Neuronal stem cell (in vitro differentiated cells): ENCODE data around the gene SRM.

ENCODE experiments used
- DNase-seq: peaks from one replicate; pipeline ENCODE4 v3.0.0-alpha.2; 2013; ENCODE audit warnings: low spot score
- H2AFZ ChIP-seq: one replicate; pipeline ENCODE4 v1.6.1; 2013; ENCODE audit warnings: mild to moderate bottlenecking, low read length, inconsistent platforms
- H2AK5ac ChIP-seq: 2 replicates; pipeline ENCODE4 v1.6.1; 2013; ENCODE audit warnings: low read depth, mild to moderate bottlenecking, inconsistent platforms, low read length, moderate library complexity, mixed read lengths
- H2BK120ac ChIP-seq: 2 replicates; pipeline ENCODE4 v1.6.1; 2013; ENCODE audit warnings: low read depth, mild to moderate bottlenecking, inconsistent platforms, low read length, moderate library complexity, mixed read lengths
- H2BK12ac ChIP-seq: one replicate; pipeline ENCODE4 v1.6.1; 2013; ENCODE audit warnings: low read length, inconsistent platforms
- H2BK15ac ChIP-seq: 2 replicates; pipeline ENCODE4 v1.6.1; 2013; ENCODE audit warnings: mild to moderate bottlenecking, low read length, inconsistent platforms, mixed read lengths
- H2BK5ac ChIP-seq: one replicate; pipeline ENCODE4 v1.6.1; 2013; ENCODE audit warnings: inconsistent platforms, mild to moderate bottlenecking, low read length, moderate library complexity
- H3K14ac ChIP-seq: one replicate; pipeline ENCODE4 v1.6.1; 2013; ENCODE audit warnings: low read length, inconsistent platforms
- H3K18ac ChIP-seq: 2 replicates; pipeline ENCODE4 v1.6.1; 2013; ENCODE audit warnings: low read length, inconsistent platforms
- H3K23ac ChIP-seq: 2 replicates; pipeline ENCODE4 v1.6.1; 2013; ENCODE audit warnings: low read depth, mild to moderate bottlenecking, mixed read lengths, low read length, inconsistent platforms; ENCODE audit not compliant: poor library complexity
- H3K27ac ChIP-seq: replicated peaks from 3 replicates; pipeline ENCODE4 v1.5.1; 2013; ENCODE audit warnings: low read length, inconsistent platforms
- H3K27me3 ChIP-seq, 3 experiments: 2 replicates each; pipeline ENCODE4 v1.6.1; 2013; ENCODE audit warnings: low read length in 3 of 3, mild to moderate bottlenecking in 2 of 3, inconsistent platforms in 1 of 3, low read depth in 1 of 3, mixed read lengths in 1 of 3, moderate library complexity in 1 of 3; ENCODE audit not compliant: control insufficient read depth in 3 of 3, insufficient read depth in 3 of 3
- H3K36me3 ChIP-seq, 2 donors: replicated peaks in 1 of 2; 2 replicates each; pipeline ENCODE4 v1.6.1; 2013; ENCODE audit warnings: low read length in 2 of 2; ENCODE audit not compliant: control insufficient read depth in 2 of 2, insufficient read depth in 2 of 2
- H3K4ac ChIP-seq: 2 replicates; pipeline ENCODE4 v1.6.1; 2013; ENCODE audit warnings: inconsistent platforms, mild to moderate bottlenecking, low read length, moderate library complexity
- H3K4me1 ChIP-seq, 2 donors: 1 replicate in 1 of 2; 2 replicates in 1 of 2; pipeline ENCODE4 v1.6.1; 2013; ENCODE audit warnings: low read length in 2 of 2, low read depth in 1 of 2; ENCODE audit not compliant: control insufficient read depth in 2 of 2, insufficient read depth in 1 of 2
- H3K4me2 ChIP-seq: one replicate; pipeline ENCODE4 v1.6.1; 2013; ENCODE audit warnings: mild to moderate bottlenecking, low read length, inconsistent platforms; ENCODE audit not compliant: insufficient read depth, poor library complexity, severe bottlenecking
- H3K4me3 ChIP-seq, 2 donors: 2 replicates each; pipeline ENCODE4 v1.5.1; 2013; ENCODE audit warnings: low read length in 2 of 2, mild to moderate bottlenecking in 2 of 2, inconsistent platforms in 1 of 2, moderate library complexity in 1 of 2
- H3K79me1 ChIP-seq: one replicate; pipeline ENCODE4 v1.6.1; 2013; ENCODE audit warnings: low read depth, mild to moderate bottlenecking, inconsistent platforms, low read length, moderate library complexity
- H3K9ac ChIP-seq: one replicate; pipeline ENCODE4 v1.6.1; 2013; ENCODE audit warnings: mild to moderate bottlenecking, low read depth, low read length, inconsistent platforms; ENCODE audit not compliant: poor library complexity
- H3K9me3 ChIP-seq, 2 donors: replicated peaks in 1 of 2; 2 replicates each; pipeline versions ENCODE3 to v1.6.1; 2013; ENCODE audit warnings: low read length in 2 of 2, mild to moderate bottlenecking in 2 of 2, inconsistent platforms in 1 of 2, low read depth in 1 of 2, mixed read lengths in 1 of 2, moderate library complexity in 1 of 2; ENCODE audit not compliant: control insufficient read depth in 2 of 2, insufficient read depth in 1 of 2
- H4K8ac ChIP-seq: one replicate; pipeline ENCODE4 v1.6.1; 2013; ENCODE audit warnings: low read depth, mild to moderate bottlenecking, inconsistent platforms, low read length, moderate library complexity
- H4K91ac ChIP-seq: one replicate; pipeline ENCODE4 v1.6.1; 2013; ENCODE audit warnings: low read length, low read depth, mild to moderate bottlenecking, inconsistent platforms; ENCODE audit not compliant: poor library complexity
- whole genome bisulfite sequencing, 2 donors: extraction: QIAGEN DNeasy Blood & Tissue Kit; methylation state at CpG; one replicate each; pipeline ENCODE4 v1.1.7; 2013; ENCODE audit warnings: missing lambda C conversion rate in 2 of 2, mixed read lengths in 1 of 2; ENCODE audit not compliant: insufficient read length in 2 of 2, insufficient replicate concordance in 1 of 2; ENCODE audit errors: extremely low coverage in 2 of 2; 5-methylcytosine and 5-hydroxymethylcytosine counted together

SRM gene

DNA sequence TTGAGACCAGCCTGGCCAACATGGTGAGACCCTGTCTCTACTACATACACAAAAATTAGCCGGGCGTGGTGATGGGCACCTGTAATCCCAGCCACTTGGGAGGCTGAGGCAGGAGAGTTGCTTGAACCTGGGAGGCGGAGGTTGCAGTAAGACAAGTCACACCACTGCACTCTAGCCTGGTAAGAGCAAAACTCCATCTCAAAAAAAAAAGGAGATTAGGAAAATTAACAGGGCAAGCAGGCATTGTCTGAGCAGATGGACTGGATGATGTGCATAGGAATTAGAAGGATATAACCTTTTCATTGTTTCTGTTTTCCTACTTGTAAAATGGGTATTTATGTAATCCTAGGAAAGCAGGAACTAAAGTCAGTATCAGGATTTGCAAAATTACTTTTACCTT, 31.8 kb downstream of the SRM start:
- Histone ChIP-seq H3K27ac (no peak overlapping the region), H3K4me2 (no peak overlapping the region), H3K4ac (no peak overlapping the region), H2AK5ac (no peak overlapping the region), H3K4me3 (no peak overlapping the region), H4K8ac (no peak overlapping the region), H2AFZ (no peak overlapping the region), H3K36me3 (peaks cover 12 to 73% of the 10 kb centered on the region in 2 donors), H3K9me3 (no peaks in the 10 kb centered on the region), H2BK15ac (no peak overlapping the region), H3K14ac (no peak overlapping the region), H3K18ac (no peak overlapping the region), H3K23ac (no peak overlapping the region), H2BK12ac (no peak overlapping the region), H3K9ac (no peak overlapping the region), H3K79me1 (peaks cover 3% of the 10 kb centered on the region), H2BK120ac (no peak overlapping the region), H3K27me3 (no peaks in the 10 kb centered on the region), H4K91ac (no peak overlapping the region), H3K4me1 (no peaks in the 10 kb centered on the region), H2BK5ac (no peak overlapping the region)
- no peak for DNase-seq
- no CpG with 5 or more reads among the region's 3 CpGs for WGBS, 2 donors

DNA sequence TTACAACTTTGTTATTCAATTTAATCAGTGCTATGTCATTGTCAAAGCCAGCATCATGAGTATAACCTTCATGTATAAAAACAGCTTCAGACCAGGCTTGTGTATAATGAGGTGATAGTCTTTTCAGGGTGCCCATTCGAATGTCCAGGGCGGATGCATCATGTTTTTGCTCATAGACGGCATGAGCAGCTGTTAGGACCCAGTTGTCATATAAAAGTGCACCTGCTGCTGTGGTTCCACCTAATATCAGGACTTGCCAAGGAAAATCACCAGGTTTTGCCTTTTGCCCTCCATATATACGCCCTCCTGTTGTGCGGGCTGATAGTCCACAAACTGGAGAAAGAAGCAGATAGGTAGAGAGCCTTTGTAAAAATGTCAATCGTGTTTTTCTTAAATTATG, 32.5 kb downstream of the SRM start:
- DNase-seq: no peak
- H2BK120ac ChIP-seq: no peak overlapping the region
- no peak overlapping the region for H3K14ac ChIP-seq
- H3K4me2 ChIP-seq: no peak overlapping the region
- no peak overlapping the region for H3K4me3 ChIP-seq
- no peak overlapping the region for H3K23ac ChIP-seq
- WGBS, 2 donors: no CpG with 5 or more reads among the region's 6 CpGs
- H2AFZ ChIP-seq: no peak overlapping the region
- H4K8ac ChIP-seq: no peak overlapping the region
- no peak overlapping the region for H3K4ac ChIP-seq
- no peaks in the 10 kb centered on the region for H3K4me1 ChIP-seq
- H2AK5ac ChIP-seq: no peak overlapping the region
- no peaks in the 10 kb centered on the region for H3K27me3 ChIP-seq
- no peak overlapping the region for H2BK5ac ChIP-seq
- H2BK12ac ChIP-seq: no peak overlapping the region
- no peak overlapping the region for H3K9ac ChIP-seq
- no peak overlapping the region for H4K91ac ChIP-seq
- H3K9me3 ChIP-seq: no peaks in the 10 kb centered on the region
- H3K27ac ChIP-seq: no peak overlapping the region
- no peak overlapping the region for H2BK15ac ChIP-seq
- peaks cover 3% of the 10 kb centered on the region for H3K79me1 ChIP-seq
- no peak overlapping the region for H3K18ac ChIP-seq
- H3K36me3 ChIP-seq: peaks cover 13 to 79% of the 10 kb centered on the region in 2 donors

DNA sequence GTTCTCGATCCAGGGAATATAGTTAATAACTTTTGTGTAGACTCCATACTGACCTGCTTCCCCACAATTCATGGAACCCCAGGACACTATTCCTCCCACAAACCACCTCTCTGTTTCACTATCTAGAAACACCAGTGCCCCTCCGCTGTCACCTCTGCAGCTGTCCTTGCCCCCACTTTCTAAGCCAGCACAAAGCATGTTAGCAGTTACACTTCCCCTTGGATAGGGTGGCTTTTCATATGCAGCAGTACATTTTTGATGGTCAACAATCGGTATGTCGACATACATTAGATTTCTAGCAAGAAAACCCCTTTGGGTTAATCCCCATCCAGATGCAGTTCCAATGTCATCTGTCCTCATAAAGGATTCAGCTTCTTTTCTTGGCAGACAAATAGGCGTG, 32.9 kb downstream of the SRM start:
- no CpG with 5 or more reads among the region's 5 CpGs for WGBS, 2 donors
- H2AK5ac ChIP-seq: no peak overlapping the region
- H3K9me3 ChIP-seq: no peaks in the 10 kb centered on the region
- no peak overlapping the region for H3K14ac ChIP-seq
- peaks cover 3% of the 10 kb centered on the region for H3K79me1 ChIP-seq
- H3K36me3 ChIP-seq: peaks cover 17 to 84% of the 10 kb centered on the region in 2 donors
- no peak overlapping the region for H2BK15ac ChIP-seq
- no peak overlapping the region for H3K27ac ChIP-seq
- no peak overlapping the region for H2BK120ac ChIP-seq
- H3K4me1 ChIP-seq: no peaks in the 10 kb centered on the region
- no peak overlapping the region for H4K91ac ChIP-seq
- H2BK5ac ChIP-seq: no peak overlapping the region
- H3K23ac ChIP-seq: no peak overlapping the region
- no peak overlapping the region for H2AFZ ChIP-seq
- no peak overlapping the region for H3K18ac ChIP-seq
- H3K4me3 ChIP-seq: no peak overlapping the region
- no peaks in the 10 kb centered on the region for H3K27me3 ChIP-seq
- no peak for DNase-seq
- no peak overlapping the region for H3K4ac ChIP-seq
- H2BK12ac ChIP-seq: no peak overlapping the region
- no peak overlapping the region for H3K4me2 ChIP-seq
- no peak overlapping the region for H3K9ac ChIP-seq
- H4K8ac ChIP-seq: no peak overlapping the region

DNA sequence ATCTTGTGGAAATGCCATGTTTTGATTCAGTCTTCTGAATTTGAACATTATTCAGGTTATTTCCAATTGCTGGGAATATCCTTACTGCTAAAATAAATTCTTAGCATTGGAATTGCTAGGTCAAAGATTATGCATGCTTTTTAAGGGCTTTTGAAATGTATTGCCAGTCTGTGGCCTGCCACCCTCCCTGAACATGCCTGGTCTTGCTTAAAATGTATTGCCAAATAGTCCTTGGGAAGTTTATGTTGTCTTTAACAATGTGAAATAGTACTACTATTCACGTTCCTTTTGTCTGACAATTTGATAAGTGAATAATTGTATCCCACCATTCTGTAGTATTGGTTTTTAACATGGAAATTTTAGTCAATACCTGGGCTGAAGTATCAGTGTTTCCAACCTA, 33.8 kb downstream of the SRM start:
- Histone ChIP-seq H3K4me2 (no peak overlapping the region), H2AFZ (no peak overlapping the region), H3K27ac (no peak overlapping the region), H3K18ac (no peak overlapping the region), H3K9me3 (no peaks in the 10 kb centered on the region), H3K4me3 (no peak overlapping the region), H2AK5ac (no peak overlapping the region), H2BK120ac (no peak overlapping the region), H4K91ac (no peak overlapping the region), H2BK15ac (no peak overlapping the region), H4K8ac (no peak overlapping the region), H3K79me1 (peaks cover 3% of the 10 kb centered on the region), H3K9ac (no peak overlapping the region), H2BK5ac (no peak overlapping the region), H3K4ac (no peak overlapping the region), H3K4me1 (no peaks in the 10 kb centered on the region), H2BK12ac (no peak overlapping the region), H3K36me3 (peaks cover 23 to 92% of the 10 kb centered on the region in 2 donors), H3K27me3 (no peaks in the 10 kb centered on the region), H3K14ac (no peak overlapping the region), H3K23ac (no peak overlapping the region)
- no peak for DNase-seq
- no CpG with 5 or more reads among the region's 1 CpG for WGBS, 2 donors
